GM21723 (cell line): ENCODE measurements around the gene MSH3.
"Not testable (repeated sequence)": the region's sequence is repeated elsewhere in the genome, so short reads cannot be mapped to it uniquely, and the experiment has no call there.

Source experiments
- ATAC-seq: cut with Tn5 transposase; IDR thresholded peaks from one replicate; pipeline ENCODE4 v1.9.1; 2021; ENCODE audit warnings: mild to moderate bottlenecking, moderate library complexity; ENCODE audit not compliant: unreplicated experiment

Gene MSH3

GRCh38 chr5:80705216-80705769 is 50.8 kb downstream of the MSH3 start:
- ATAC-seq = no peak

GRCh38 chr5:80705801-80706200 is 51.3 kb downstream of the MSH3 start:
- ATAC-seq = no peak

- no peak for ATAC-seq
These were observed 52.5 kb downstream of the MSH3 start for GRCh38 chr5:80706835-80707447.

GRCh38 chr5:80707645-80708044 is 53.2 kb downstream of the MSH3 start:
- ATAC-seq = no peak

- ATAC-seq = no peak
These were observed 56.8 kb downstream of the MSH3 start for GRCh38 chr5:80711216-80711615.

- ATAC-seq = no peak
These were observed 57.5 kb downstream of the MSH3 start for GRCh38 chr5:80711938-80712337.

GRCh38 chr5:80712919-80713318 is 58.5 kb downstream of the MSH3 start:
- no peak for ATAC-seq

GRCh38 chr5:80713631-80714030 is 59.2 kb downstream of the MSH3 start:
- ATAC-seq = no peak

- no peak for ATAC-seq
These were observed 60.3 kb downstream of the MSH3 start for GRCh38 chr5:80714570-80715298.

- no peak for ATAC-seq
These were observed 61.4 kb downstream of the MSH3 start for GRCh38 chr5:80715887-80716286.

GRCh38 chr5:80720181-80720580 is 65.7 kb downstream of the MSH3 start:
- ATAC-seq = no peak

GRCh38 chr5:80722916-80723315 is 68.5 kb downstream of the MSH3 start:
- no peak for ATAC-seq

- ATAC-seq = no peak
These were observed 71.0 kb downstream of the MSH3 start for GRCh38 chr5:80725446-80725845.

- ATAC-seq = no peak
These were observed 82.3 kb downstream of the MSH3 start for GRCh38 chr5:80736730-80737129.

GRCh38 chr5:80738466-80738865 is 84.0 kb downstream of the MSH3 start:
- ATAC-seq = no peak

GRCh38 chr5:80739057-80739456 is 84.6 kb downstream of the MSH3 start:
- ATAC-seq = no peak

- no peak for ATAC-seq
These were observed 85.0 kb downstream of the MSH3 start for GRCh38 chr5:80739496-80739895.

- ATAC-seq = no peak
These were observed 85.4 kb downstream of the MSH3 start for GRCh38 chr5:80739898-80740297.

- not testable (repeated sequence) for ATAC-seq
These were observed 86.0 kb downstream of the MSH3 start for GRCh38 chr5:80740488-80740887.

- ATAC-seq = no peak
These were observed 86.5 kb downstream of the MSH3 start for GRCh38 chr5:80740999-80741398.

GRCh38 chr5:80744149-80744548 is 89.7 kb downstream of the MSH3 start:
- no peak for ATAC-seq

- no peak for ATAC-seq
These were observed 91.0 kb downstream of the MSH3 start for GRCh38 chr5:80745490-80745889.
